Measurements from ENCODE around the gene CFAP58. TPM values are rescaled to one million over a fixed set of nuclear protein-coding genes. Genes with fewer than 3 reads are reported as not detected.

Gene CFAP58
- total RNA-seq, 1 experiment from 2014 or later, result 0.20 TPM

Other genes with a start within 250 kb of the CFAP58 start
- 6.6 and 11.1 TPM in 2 replicates for gene SFR1, start 231.7 kb upstream of the CFAP58 start, total RNA-seq (2014; rRNA removed; shearing (Covaris generic); ENCODE audit: low replicate concordance)
- 0.89 TPM in 1 of 2 replicates, not detected in the other for gene CFAP43, start 121.5 kb upstream of the CFAP58 start, total RNA-seq (2014; rRNA removed; shearing (Covaris generic); ENCODE audit: low replicate concordance)
- 191 and 245 TPM in 2 replicates for gene GSTO1, start 98.9 kb upstream of the CFAP58 start, total RNA-seq (2014; rRNA removed; shearing (Covaris generic); ENCODE audit: low replicate concordance)
- 0.62 and 1.8 TPM in 2 replicates for gene GSTO2, start 84.6 kb upstream of the CFAP58 start, total RNA-seq (2014; rRNA removed; shearing (Covaris generic); ENCODE audit: low replicate concordance)
- gene ITPRIP, start 15.4 kb upstream of the CFAP58 start, total RNA-seq (2014; rRNA removed; shearing (Covaris generic); ENCODE audit: low replicate concordance), result 5.6 and 15.5 TPM in 2 replicates